ENCODE results near the gene NTN3. TPM values are rescaled to one million over a fixed set of nuclear protein-coding genes. Genes with fewer than 3 reads are reported as not detected.

Gene NTN3
- total and polyA plus RNA-seq, 2 of the 4 experiments (the other 2 are of a cell fraction), result 0.18 to 0.38 TPM

DNA sequence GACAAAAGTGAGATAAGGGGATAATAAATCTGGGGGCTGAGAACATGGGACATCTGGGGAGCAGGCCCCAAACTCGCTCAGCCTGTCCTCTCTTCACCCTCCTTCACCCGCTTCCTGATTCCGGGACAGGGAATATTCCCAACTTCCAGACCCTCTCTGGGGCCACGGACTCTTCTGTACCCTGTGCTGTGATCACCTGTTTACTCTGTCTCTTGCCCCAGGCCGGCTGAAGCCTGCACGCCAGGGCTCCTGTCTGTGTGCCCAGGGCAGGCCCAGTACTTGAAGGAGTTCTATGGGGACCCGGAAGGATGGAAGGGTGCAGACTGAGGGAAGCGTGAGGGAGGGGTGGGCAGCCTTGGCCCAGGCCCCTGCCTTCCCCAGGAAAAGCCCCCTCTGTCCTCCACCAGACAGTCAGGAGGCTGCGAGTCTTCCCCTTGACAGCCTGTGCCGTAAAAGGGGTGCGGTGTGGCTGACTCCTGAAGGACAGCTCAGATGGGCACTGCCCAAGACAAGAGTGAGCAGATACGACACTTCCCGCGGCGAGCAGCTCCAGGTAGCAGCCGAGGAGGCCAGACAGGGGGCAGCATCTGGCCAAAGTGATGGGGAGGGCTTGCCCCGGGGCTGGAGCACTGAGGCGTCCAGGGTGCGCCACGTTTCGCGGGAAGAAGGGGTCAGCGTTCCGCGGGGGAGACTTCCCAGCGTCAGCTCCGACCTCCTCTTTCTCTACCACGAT, 42.9 kb upstream of the NTN3 start:
- CTCF ChIA-PET, result interaction anchor here (0.5 kb wide), 1 partner anchor 25 kb away, joined by 3 read pairs; no protein-coding TSS in a partner anchor
- no peak overlapping the region for H2BK20ac ChIP-seq (ENCODE audit: low read depth, low read length)
- intact Hi-C loops (cut with micrococcal nuclease), result loop anchor here (2.0 kb wide), 1 partner anchor 159 kb away; the partner anchor contains the start of gene RNPS1
- H2BK5ac ChIP-seq (ENCODE audit: low read depth, low read length, poor library complexity, severe bottlenecking), result peak overlapping the region; percentile 69
- H2AK9ac ChIP-seq (replicated peaks; ENCODE audit: low read depth, low read length, poor library complexity), result peak overlapping the region; percentile 97
- peak overlapping the region; percentile 80 for H3K4me2 ChIP-seq (ENCODE audit: low read depth, low read length)
- H4K20me1 ChIP-seq (ENCODE audit: insufficient read depth, low read length), result 0 out of 2 replicates have a peak, but pooled peaks cover 3% of the 10 kb centered on the region
- H3K9me3 ChIP-seq (ENCODE audit: control insufficient read depth, insufficient read depth, low read length), result no peaks in the 10 kb centered on the region
- H4K91ac ChIP-seq (ENCODE audit: insufficient read depth, low read depth, low read length), result peak overlapping the region; percentile 89
- no peaks in the 10 kb centered on the region for H3K27me3 ChIP-seq (ENCODE audit: control insufficient read depth, insufficient read depth, low read length)
- H3K4me3 ChIP-seq (ENCODE audit: insufficient read depth, low read depth, low read length), result peak overlapping the region; percentile 89
- peak overlapping the region; percentile 79 to 93 for H4K8ac ChIP-seq (ENCODE audit: low read depth in 2 of 2, low read length in 2 of 2)
- peaks cover 5% of the 10 kb centered on the region for H3K36me3 ChIP-seq (ENCODE audit: control insufficient read depth, insufficient read depth, low read length)
- peaks cover 12% of the 10 kb centered on the region; the same call in 1 of the 2 replicates for H3K9me1 ChIP-seq (ENCODE audit: insufficient read depth, low read length)
- peak overlapping the region; percentile 52; the same call in 1 of the 2 replicates for H2BK120ac ChIP-seq (ENCODE audit: low read depth, low read length)
- POLR2A ChIA-PET (ENCODE audit: unreplicated experiment), result no interaction called here
- in situ Hi-C loops (cut with MboI; ENCODE audit: low sequenced_read_pairs), result loop anchor here (10.0 kb wide), 1 partner anchor 153 kb away; no protein-coding TSS in a partner anchor
- H3K14ac ChIP-seq (replicated peaks; ENCODE audit: low read depth, low read length), result peak overlapping the region; percentile 97
- peak overlapping the region; percentile 37; the same call in 1 of the 2 replicates for H3K27ac ChIP-seq (ENCODE audit: insufficient read depth, low read length)
- WGBS, 2 experiments (ENCODE audit: extremely low coverage in 2 of 2, insufficient read length in 1 of 2), result 15% methylated on average over 8 of the region's 28 CpGs; no CpG with 5 or more reads in 1 of the 2 experiments
- dilution Hi-C loops (cut with HindIII; ENCODE audit: low sequenced_read_pairs, unreplicated experiment), result no loop called here
- peak overlapping the region; percentile 69 for H3K9ac ChIP-seq (ENCODE audit: low read depth, low read length)
- H3K56ac ChIP-seq (ENCODE audit: extremely low read depth, insufficient read depth, low read length), result peak overlapping the region; percentile 17; the same call in 1 of the 2 replicates
- H2AK5ac ChIP-seq (ENCODE audit: low read depth, low read length), result peak overlapping the region; percentile 61
- TF ChIP-seq, protein P1, sequence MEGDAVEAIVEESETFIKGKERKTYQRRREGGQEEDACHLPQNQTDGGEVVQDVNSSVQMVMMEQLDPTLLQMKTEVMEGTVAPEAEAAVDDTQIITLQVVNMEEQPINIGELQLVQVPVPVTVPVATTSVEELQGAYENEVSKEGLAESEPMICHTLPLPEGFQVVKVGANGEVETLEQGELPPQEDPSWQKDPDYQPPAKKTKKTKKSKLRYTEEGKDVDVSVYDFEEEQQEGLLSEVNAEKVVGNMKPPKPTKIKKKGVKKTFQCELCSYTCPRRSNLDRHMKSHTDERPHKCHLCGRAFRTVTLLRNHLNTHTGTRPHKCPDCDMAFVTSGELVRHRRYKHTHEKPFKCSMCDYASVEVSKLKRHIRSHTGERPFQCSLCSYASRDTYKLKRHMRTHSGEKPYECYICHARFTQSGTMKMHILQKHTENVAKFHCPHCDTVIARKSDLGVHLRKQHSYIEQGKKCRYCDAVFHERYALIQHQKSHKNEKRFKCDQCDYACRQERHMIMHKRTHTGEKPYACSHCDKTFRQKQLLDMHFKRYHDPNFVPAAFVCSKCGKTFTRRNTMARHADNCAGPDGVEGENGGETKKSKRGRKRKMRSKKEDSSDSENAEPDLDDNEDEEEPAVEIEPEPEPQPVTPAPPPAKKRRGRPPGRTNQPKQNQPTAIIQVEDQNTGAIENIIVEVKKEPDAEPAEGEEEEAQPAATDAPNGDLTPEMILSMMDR (conservative IDR thresholded peaks at IDR 0.05; ENCODE audit: low read depth, low read length), result 0 out of 2 replicates have a peak, but pooled peaks have one; percentile 14
- TF ChIP-seq CEBPB (IDR thresholded peaks at IDR 0.05; ENCODE audit: low read depth, low read length) (no peak), RFX5 (IDR thresholded peaks at IDR 0.05; ENCODE audit: low read depth, low read length) (no peak), RAD21 (IDR thresholded peaks at IDR 0.05; ENCODE audit: low read length) (no peak), MXI1 (IDR thresholded peaks at IDR 0.05; ENCODE audit: borderline replicate concordance, low read depth, low read length) (no peak), SMC3 (IDR thresholded peaks at IDR 0.05; ENCODE audit: low read depth, low read length) (peak; percentile 9; the same call in 1 of the 2 replicates), NFE2L2 (IDR thresholded peaks at IDR 0.05; ENCODE audit: low read depth, low read length) (no peak), BHLHE40 (IDR thresholded peaks at IDR 0.05; ENCODE audit: low read depth, low read length) (no peak)
- peaks cover 36 to 43% of the 10 kb centered on the region in 2 experiments for H3K79me1 ChIP-seq (ENCODE audit: low read depth in 1 of 2, low read length in 2 of 2)
- peak overlapping the region; percentile 100 for H2AFZ ChIP-seq (replicated peaks; ENCODE audit: low read length, poor library complexity)
- DNase-seq (no peak), ATAC-seq (ENCODE audit: low read depth) (0 out of 2 replicates have a peak, but pooled peaks have one; percentile 1)
- H3K4ac ChIP-seq (ENCODE audit: low read depth, low read length), result peak overlapping the region; percentile 86
- H3K4me1 ChIP-seq (ENCODE audit: control insufficient read depth, insufficient read depth, low read length), result peaks cover 4% of the 10 kb centered on the region
- H2BK15ac ChIP-seq (ENCODE audit: low read depth, low read length), result no peak overlapping the region
- H4K5ac ChIP-seq (ENCODE audit: low read depth, low read length), result no peak overlapping the region
- BruUV-seq (replicated peaks), result no TSS peak
- peak overlapping the region; percentile 87; the same call in 1 of the 2 replicates for H3K23ac ChIP-seq (ENCODE audit: low read depth, low read length)
- no peak overlapping the region for H3K18ac ChIP-seq (ENCODE audit: low read depth, low read length)

Data from IMR-90 (cell line).